Upper lobe of left lung (tissue), 6 donors: ENCODE data around the gene WFDC12. TPM values are rescaled to one million over a fixed set of nuclear protein-coding genes. Genes with fewer than 3 reads are reported as not detected.

Experiments used
- ATAC-seq, 2 donors: fragments of 200-7000 bp; cut with Tn5 transposase; one replicate each; pipeline ENCODE4 v1.9.1; 2022; ENCODE audit warnings: mild to moderate bottlenecking in 2 of 2, moderate library complexity in 2 of 2; ENCODE audit not compliant: low FRiP score in 2 of 2
- DNase-seq, 2 donors: peaks; one replicate each; pipeline ENCODE4 v3.0.0-alpha.2; 2019 to 2020
- H3K27ac ChIP-seq, 4 donors: fragments of 200-600 bp; sonication (generic); one replicate each; pipeline ENCODE4 v1.5.1; 2016 to 2019
- H3K27me3 ChIP-seq, 4 donors: fragments of 200-600 bp; sonication (generic); one replicate each; pipeline ENCODE4 v1.5.1; 2017 to 2019
- H3K36me3 ChIP-seq, 4 donors: fragments of 200-600 bp; sonication (generic); one replicate each; pipeline ENCODE4 v1.5.1; 2016 to 2019
- H3K4me1 ChIP-seq, 4 donors: fragments of 200-600 bp; sonication (generic); one replicate each; pipeline ENCODE4 v1.5.1; 2018 to 2019
- H3K4me3 ChIP-seq, 4 donors: fragments of 200-600 bp; sonication (generic); one replicate each; pipeline ENCODE4 v1.5.1; 2017 to 2019; ENCODE audit warnings: mild to moderate bottlenecking in 2 of 4, moderate library complexity in 1 of 4
- H3K9me3 ChIP-seq, 4 donors: fragments of 200-600 bp; sonication (generic); one replicate each; pipeline ENCODE4 v1.5.1; 2018 to 2019
- EP300 ChIP-seq, 4 donors: sonication (generic); formaldehyde crosslinking; IDR thresholded peaks; one replicate each; pipeline ENCODE4 v1.5.1; 2017; ENCODE audit warnings: antibody characterized with exemption in 4 of 4, control low read depth in 2 of 4
- POLR2A ChIP-seq, 4 donors: fragments of 450-650 bp; IDR thresholded peaks; one replicate each; pipeline ENCODE4 v1.5.1; 2016 to 2017; ENCODE audit warnings: antibody characterized with exemption in 4 of 4, mild to moderate bottlenecking in 2 of 4
- POLR2AphosphoS5 ChIP-seq, 2 donors: sonication (generic); formaldehyde crosslinking; IDR thresholded peaks; one replicate each; pipeline ENCODE4 v1.5.1; 2017; ENCODE audit warnings: antibody characterized with exemption in 2 of 2
- WGBS, 2 donors: methylation state at CpG; one replicate each; pipeline ENCODE4 v1.1.5; 2017 to 2018; 5-methylcytosine and 5-hydroxymethylcytosine counted together
- total RNA-seq, 6 donors: library from RNA; depleted of rRNA in 4 of 6; stranded (reverse); fragments of >200 nt in 4 of 6; gene quantifications; one replicate each; pipeline versions ENCODE4 v1.1.0 to v1.2.1, GENCODE V29; 2016 to 2021
- TF ChIP-seq, protein P1 (sequence below), 6 experiments: fragments of 450-650 bp in 4 of 6; fragments of 200-600 bp in 2 of 6; sonication (generic) in 2 of 6; IDR thresholded peaks; one replicate each; pipeline ENCODE4 v1.5.1; 2016 to 2019; ENCODE audit warnings: antibody characterized with exemption in 6 of 6
- donor health status: DM: no; HTN: no; CAD: no; lungs with moderate emphysema.
- donor health status: DM: no; HTN: yes; CAD: no; lungs with severe emphysema.

The WFDC12 gene
- total RNA-seq, 6 donors from 2014 or later, result 0.67 to 7.1 (median 5.0) TPM; not detected in 1

GRCh38 chr20:45115829-45116228 lies 8.4 kb downstream of the WFDC12 start:
- ATAC-seq (no peak), DNase-seq (no peak)
- Histone ChIP-seq H3K4me3 (no peak overlapping the region), H3K27ac (no peak overlapping the region), H3K4me1 (peaks cover 0 to 6% (median 0%) of the 10 kb centered on the region in 4 donors), H3K36me3 (no peaks in the 10 kb centered on the region), H3K27me3 (peaks cover 0 to 3% (median 0%) of the 10 kb centered on the region in 4 donors), H3K9me3 (no peaks in the 10 kb centered on the region)
- 81 to 88% methylated on average over 4 of the region's 4 CpGs for WGBS, 2 donors
- TF ChIP-seq EP300 (IDR thresholded peaks at IDR 0.05), result no peak
- no peak for TF ChIP-seq POLR2A (IDR thresholded peaks at IDR 0.05)
- TF ChIP-seq, protein P1, sequence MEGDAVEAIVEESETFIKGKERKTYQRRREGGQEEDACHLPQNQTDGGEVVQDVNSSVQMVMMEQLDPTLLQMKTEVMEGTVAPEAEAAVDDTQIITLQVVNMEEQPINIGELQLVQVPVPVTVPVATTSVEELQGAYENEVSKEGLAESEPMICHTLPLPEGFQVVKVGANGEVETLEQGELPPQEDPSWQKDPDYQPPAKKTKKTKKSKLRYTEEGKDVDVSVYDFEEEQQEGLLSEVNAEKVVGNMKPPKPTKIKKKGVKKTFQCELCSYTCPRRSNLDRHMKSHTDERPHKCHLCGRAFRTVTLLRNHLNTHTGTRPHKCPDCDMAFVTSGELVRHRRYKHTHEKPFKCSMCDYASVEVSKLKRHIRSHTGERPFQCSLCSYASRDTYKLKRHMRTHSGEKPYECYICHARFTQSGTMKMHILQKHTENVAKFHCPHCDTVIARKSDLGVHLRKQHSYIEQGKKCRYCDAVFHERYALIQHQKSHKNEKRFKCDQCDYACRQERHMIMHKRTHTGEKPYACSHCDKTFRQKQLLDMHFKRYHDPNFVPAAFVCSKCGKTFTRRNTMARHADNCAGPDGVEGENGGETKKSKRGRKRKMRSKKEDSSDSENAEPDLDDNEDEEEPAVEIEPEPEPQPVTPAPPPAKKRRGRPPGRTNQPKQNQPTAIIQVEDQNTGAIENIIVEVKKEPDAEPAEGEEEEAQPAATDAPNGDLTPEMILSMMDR (IDR thresholded peaks at IDR 0.05), result no peak
- no peak for TF ChIP-seq POLR2AphosphoS5 (IDR thresholded peaks at IDR 0.05)

DNA sequence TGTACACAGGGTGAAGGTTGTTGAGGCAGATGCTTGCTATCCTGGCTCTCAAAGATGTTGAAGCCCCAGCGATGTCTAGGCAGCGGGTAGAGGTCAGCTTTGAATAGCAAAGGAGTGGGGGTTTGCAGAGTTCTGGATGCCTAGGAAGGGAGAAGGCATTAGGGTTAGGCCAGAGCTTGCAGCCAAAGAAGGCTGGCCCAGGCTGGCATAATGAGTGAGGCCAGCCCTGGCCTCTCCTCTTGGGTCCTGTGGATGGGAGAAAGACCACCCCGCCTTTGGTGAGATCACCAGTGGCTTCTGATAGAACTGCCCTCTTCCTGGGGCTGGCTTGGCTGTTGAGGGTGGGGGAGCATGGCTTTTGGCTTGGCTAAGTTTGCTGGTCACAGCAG lies 8.9 kb downstream of the WFDC12 start:
- H3K36me3 ChIP-seq, result no peaks in the 10 kb centered on the region
- peaks cover 0 to 6% (median 0%) of the 10 kb centered on the region in 4 donors for H3K4me1 ChIP-seq
- ATAC-seq, result no peak
- H3K27ac ChIP-seq, result no peak overlapping the region
- 77 to 78% methylated on average over 3 of the region's 3 CpGs for WGBS, 2 donors
- TF ChIP-seq EP300 (IDR thresholded peaks at IDR 0.05) (no peak), POLR2A (IDR thresholded peaks at IDR 0.05) (no peak), POLR2AphosphoS5 (IDR thresholded peaks at IDR 0.05) (no peak)
- TF ChIP-seq, protein P1 (IDR thresholded peaks at IDR 0.05), result no peak
- no peak for DNase-seq
- H3K4me3 ChIP-seq, result no peak overlapping the region
- H3K27me3 ChIP-seq, result peaks cover 0 to 3% (median 0%) of the 10 kb centered on the region in 4 donors
- no peaks in the 10 kb centered on the region for H3K9me3 ChIP-seq

- no peak within 1 kb of the TSS for H3K4me3 ChIP-seq
- peaks cover 0 to 3% (median 0%) of the 10 kb centered on the region in 4 donors for H3K27me3 ChIP-seq
- TF ChIP-seq, protein P1 (IDR thresholded peaks at IDR 0.05), result no peak
- TF ChIP-seq POLR2AphosphoS5 (IDR thresholded peaks at IDR 0.05), result no peak
- H3K36me3 ChIP-seq, result no peaks in the 10 kb centered on the region
- 60 to 71% methylated on average over 12 to 16 of the region's 16 CpGs for WGBS, 2 donors
- H3K27ac ChIP-seq, result no peak within 1 kb of the TSS
- DNase-seq, result no peak
- H3K9me3 ChIP-seq, result no peaks in the 10 kb centered on the region
- no peak for ATAC-seq
- peaks cover 0 to 6% (median 0%) of the 10 kb centered on the region in 4 donors for H3K4me1 ChIP-seq
Measured at GRCh38 chr20:45114465-45115385, 9.5 kb downstream of the WFDC12 start, which contains the start of gene WFDC5. Gene WFDC5, minus strand, starts transcription at chr20:45115174. Its CDS starts 91 bp downstream, at chr20:45115083.

GRCh38 chr20:45113865-45114264 lies 10.4 kb downstream of the WFDC12 start:
- DNase-seq (no peak), ATAC-seq (no peak)
- no peaks in the 10 kb centered on the region for H3K9me3 ChIP-seq
- TF ChIP-seq POLR2A (IDR thresholded peaks at IDR 0.05) (no peak), POLR2AphosphoS5 (IDR thresholded peaks at IDR 0.05) (no peak), EP300 (IDR thresholded peaks at IDR 0.05) (no peak)
- TF ChIP-seq, protein P1 (IDR thresholded peaks at IDR 0.05), result no peak
- no peak overlapping the region for H3K27ac ChIP-seq
- WGBS, 2 donors, result 80 to 96% methylated on average over 3 of the region's 3 CpGs
- no peak overlapping the region for H3K4me3 ChIP-seq
- peaks cover 0 to 6% (median 0%) of the 10 kb centered on the region in 4 donors for H3K4me1 ChIP-seq
- H3K27me3 ChIP-seq, result peaks cover 0 to 3% (median 0%) of the 10 kb centered on the region in 4 donors
- no peaks in the 10 kb centered on the region for H3K36me3 ChIP-seq
